ENCODE measurements around the gene C10orf53.
"Not testable (repeated sequence)": the region's sequence is repeated elsewhere in the genome, so short reads cannot be mapped to it uniquely, and the experiment has no call there.

Gene C10orf53

GRCh38 chr10:49700997-49701396 lies 21.5 kb downstream of the C10orf53 start:
- DNase-seq (ENCODE audit: low read depth in 1 of 2, low spot score in 1 of 2) = peak in 1 of 2 experiments; percentile 52
- no peak for TF ChIP-seq JUND (IDR thresholded peaks at IDR 0.05; ENCODE audit: low read depth)
- in situ Hi-C loops (cut with HindIII; ENCODE audit: low pct_unique_long_range_greater_than_20kb, low sequenced_read_pairs) = no loop called here

- no peak for TF ChIP-seq JUND (IDR thresholded peaks at IDR 0.05; ENCODE audit: low read depth)
- no peak for DNase-seq (ENCODE audit: low read depth in 1 of 2, low spot score in 1 of 2)
- in situ Hi-C loops (cut with HindIII; ENCODE audit: low pct_unique_long_range_greater_than_20kb, low sequenced_read_pairs) = no loop called here
These were observed 28.1 kb downstream of the C10orf53 start for GRCh38 chr10:49707585-49707984.

GRCh38 chr10:49709934-49710333 lies 30.5 kb downstream of the C10orf53 start:
- in situ Hi-C loops (cut with HindIII; ENCODE audit: low pct_unique_long_range_greater_than_20kb, low sequenced_read_pairs) = no loop called here
- TF ChIP-seq JUND (IDR thresholded peaks at IDR 0.05; ENCODE audit: low read depth) = no peak
- no peak for DNase-seq (ENCODE audit: low read depth in 1 of 2, low spot score in 1 of 2)

- in situ Hi-C loops (cut with HindIII; ENCODE audit: low pct_unique_long_range_greater_than_20kb, low sequenced_read_pairs) = no loop called here
- TF ChIP-seq JUND (IDR thresholded peaks at IDR 0.05; ENCODE audit: low read depth) = no peak
- DNase-seq (ENCODE audit: low read depth in 1 of 2, low spot score in 1 of 2) = no peak
These were observed 31.5 kb downstream of the C10orf53 start for GRCh38 chr10:49710966-49711365.

GRCh38 chr10:49711481-49711880 lies 32.0 kb downstream of the C10orf53 start:
- TF ChIP-seq JUND (IDR thresholded peaks at IDR 0.05; ENCODE audit: low read depth) = no peak
- in situ Hi-C loops (cut with HindIII; ENCODE audit: low pct_unique_long_range_greater_than_20kb, low sequenced_read_pairs) = no loop called here
- no peak for DNase-seq (ENCODE audit: low read depth in 1 of 2, low spot score in 1 of 2)

GRCh38 chr10:49713266-49713665 lies 33.8 kb downstream of the C10orf53 start:
- TF ChIP-seq JUND (IDR thresholded peaks at IDR 0.05; ENCODE audit: low read depth) = no peak
- DNase-seq (ENCODE audit: low read depth in 1 of 2, low spot score in 1 of 2) = no peak
- in situ Hi-C loops (cut with HindIII; ENCODE audit: low pct_unique_long_range_greater_than_20kb, low sequenced_read_pairs) = no loop called here

- in situ Hi-C loops (cut with HindIII; ENCODE audit: low pct_unique_long_range_greater_than_20kb, low sequenced_read_pairs); DNase-seq (ENCODE audit: low read depth in 1 of 2, low spot score in 1 of 2): not testable (repeated sequence)
These were observed 35.7 kb downstream of the C10orf53 start for GRCh38 chr10:49715157-49715556.

- DNase-seq (ENCODE audit: low read depth in 1 of 2, low spot score in 1 of 2) = no peak
- in situ Hi-C loops (cut with HindIII; ENCODE audit: low pct_unique_long_range_greater_than_20kb, low sequenced_read_pairs) = no loop called here
- TF ChIP-seq JUND (IDR thresholded peaks at IDR 0.05; ENCODE audit: low read depth) = no peak
These were observed 47.1 kb downstream of the C10orf53 start for GRCh38 chr10:49726593-49726992.

GRCh38 chr10:49733866-49734265 lies 54.4 kb downstream of the C10orf53 start:
- in situ Hi-C loops (cut with HindIII; ENCODE audit: low pct_unique_long_range_greater_than_20kb, low sequenced_read_pairs) = no loop called here
- TF ChIP-seq JUND (IDR thresholded peaks at IDR 0.05; ENCODE audit: low read depth) = no peak
- no peak for DNase-seq (ENCODE audit: low read depth in 1 of 2, low spot score in 1 of 2)

GRCh38 chr10:49734676-49735075 lies 55.2 kb downstream of the C10orf53 start:
- in situ Hi-C loops (cut with HindIII; ENCODE audit: low pct_unique_long_range_greater_than_20kb, low sequenced_read_pairs) = no loop called here
- DNase-seq (ENCODE audit: low read depth in 1 of 2, low spot score in 1 of 2) = peak; percentile 85 to 90
- TF ChIP-seq JUND (IDR thresholded peaks at IDR 0.05; ENCODE audit: low read depth) = peak; percentile 98

- no peak for DNase-seq (ENCODE audit: low read depth in 1 of 2, low spot score in 1 of 2)
- no peak for TF ChIP-seq JUND (IDR thresholded peaks at IDR 0.05; ENCODE audit: low read depth)
- in situ Hi-C loops (cut with HindIII; ENCODE audit: low pct_unique_long_range_greater_than_20kb, low sequenced_read_pairs) = no loop called here
These were observed 55.7 kb downstream of the C10orf53 start for GRCh38 chr10:49735161-49735560.

GRCh38 chr10:49735848-49736563 lies 56.6 kb downstream of the C10orf53 start:
- DNase-seq (ENCODE audit: low read depth in 1 of 2, low spot score in 1 of 2) = no peak
- TF ChIP-seq JUND (IDR thresholded peaks at IDR 0.05; ENCODE audit: low read depth) = no peak
- in situ Hi-C loops (cut with HindIII; ENCODE audit: low pct_unique_long_range_greater_than_20kb, low sequenced_read_pairs) = no loop called here

- in situ Hi-C loops (cut with HindIII; ENCODE audit: low pct_unique_long_range_greater_than_20kb, low sequenced_read_pairs) = no loop called here
- no peak for DNase-seq (ENCODE audit: low read depth in 1 of 2, low spot score in 1 of 2)
- TF ChIP-seq JUND (IDR thresholded peaks at IDR 0.05; ENCODE audit: low read depth) = no peak
These were observed 57.2 kb downstream of the C10orf53 start for GRCh38 chr10:49736564-49737113.

All from T47D (cell line).